ENCODE data around the gene NEUROG1.

The NEUROG1 gene

GRCh38 chr5:135486131-135487036 lies 49.4 kb downstream of the NEUROG1 start:
- Histone ChIP-seq H3K36me3 (ENCODE audit: insufficient read depth) (no peaks in the 10 kb centered on the region), H3K4me2 (no peak overlapping the region), H3K9ac (no peak overlapping the region), H4K20me1 (ENCODE audit: insufficient read depth) (no peaks in the 10 kb centered on the region), H3K79me2 (ENCODE audit: insufficient read depth, low read depth) (no peaks in the 10 kb centered on the region), H3K4me1 (ENCODE audit: low read depth, poor library complexity, severe bottlenecking) (no peaks in the 10 kb centered on the region), H3K4me3 (IDR thresholded peaks at IDR 0.05; ENCODE audit: insufficient read depth, low read depth, low read length) (no peak overlapping the region), H2AFZ (ENCODE audit: low read depth) (no peak overlapping the region), H3K27ac (no peak overlapping the region), H3K27me3 (ENCODE audit: insufficient read depth, low read depth) (no peaks in the 10 kb centered on the region)
- no peak for TF ChIP-seq CTCF (conservative IDR thresholded peaks at IDR 0.05; ENCODE audit: low read depth, low read length)

GRCh38 chr5:135484674-135485086 lies 51.1 kb downstream of the NEUROG1 start:
- Histone ChIP-seq H3K27ac (no peak overlapping the region), H3K79me2 (ENCODE audit: insufficient read depth, low read depth) (no peaks in the 10 kb centered on the region), H3K4me3 (IDR thresholded peaks at IDR 0.05; ENCODE audit: insufficient read depth, low read depth, low read length) (no peak overlapping the region), H2AFZ (ENCODE audit: low read depth) (no peak overlapping the region), H3K4me1 (ENCODE audit: low read depth, poor library complexity, severe bottlenecking) (no peaks in the 10 kb centered on the region), H3K36me3 (ENCODE audit: insufficient read depth) (no peaks in the 10 kb centered on the region), H4K20me1 (ENCODE audit: insufficient read depth) (no peaks in the 10 kb centered on the region), H3K27me3 (ENCODE audit: insufficient read depth, low read depth) (no peaks in the 10 kb centered on the region), H3K4me2 (no peak overlapping the region), H3K9ac (no peak overlapping the region)
- no peak for TF ChIP-seq CTCF (conservative IDR thresholded peaks at IDR 0.05; ENCODE audit: low read depth, low read length)
